RWPE2 (cell line): ENCODE measurements around the gene TLK2.

ENCODE experiments used
- ATAC-seq: fragments of 200-7000 bp; cut with Tn5 transposase; 3 replicates; pipeline ENCODE4 v1.9.1; 2021; ENCODE audit warnings: low read depth
- DNase-seq: peaks from one replicate; pipeline ENCODE4 v3.0.0-alpha.2; 2020; ENCODE audit warnings: low spot score
- H3K27ac ChIP-seq: fragments of 450-650 bp; 2 replicates; pipeline ENCODE4 v1.5.1; 2017; ENCODE audit warnings: mild to moderate bottlenecking; ENCODE audit not compliant: poor library complexity, severe bottlenecking
- H3K27me3 ChIP-seq: fragments of 250-450 bp; sonication (Bioruptor Pico); 2 replicates; pipeline ENCODE4 v1.5.1; 2021; ENCODE audit warnings: mild to moderate bottlenecking, moderate library complexity; ENCODE audit not compliant: insufficient read depth, poor library complexity, severe bottlenecking
- H3K36me3 ChIP-seq: fragments of 250-450 bp; sonication (Bioruptor Pico); 2 replicates; pipeline ENCODE4 v1.5.1; 2020; ENCODE audit warnings: low read depth, mild to moderate bottlenecking, moderate library complexity
- H3K4me1 ChIP-seq: fragments of 250-450 bp; sonication (Bioruptor Pico); 2 replicates; pipeline ENCODE4 v1.5.1; 2021; ENCODE audit warnings: mild to moderate bottlenecking, moderate library complexity; ENCODE audit not compliant: insufficient read depth, poor library complexity, severe bottlenecking
- H3K4me3 ChIP-seq: fragments of 250-450 bp; sonication (Bioruptor Pico); 2 replicates; pipeline ENCODE4 v1.5.1; 2021; ENCODE audit warnings: mild to moderate bottlenecking, moderate library complexity; ENCODE audit not compliant: severe bottlenecking
- H3K9me3 ChIP-seq: fragments of 250-450 bp; sonication (Bioruptor Pico); 2 replicates; pipeline ENCODE4 v1.5.1; 2021; ENCODE audit warnings: mild to moderate bottlenecking, moderate library complexity; ENCODE audit not compliant: severe bottlenecking
- CTCF ChIP-seq: fragments of 450-650 bp; IDR thresholded peaks from one replicate; pipeline ENCODE4 v1.5.1; 2017; ENCODE audit warnings: mild to moderate bottlenecking, moderate library complexity; ENCODE audit not compliant: poor library complexity, severe bottlenecking

TLK2 gene

DNA sequence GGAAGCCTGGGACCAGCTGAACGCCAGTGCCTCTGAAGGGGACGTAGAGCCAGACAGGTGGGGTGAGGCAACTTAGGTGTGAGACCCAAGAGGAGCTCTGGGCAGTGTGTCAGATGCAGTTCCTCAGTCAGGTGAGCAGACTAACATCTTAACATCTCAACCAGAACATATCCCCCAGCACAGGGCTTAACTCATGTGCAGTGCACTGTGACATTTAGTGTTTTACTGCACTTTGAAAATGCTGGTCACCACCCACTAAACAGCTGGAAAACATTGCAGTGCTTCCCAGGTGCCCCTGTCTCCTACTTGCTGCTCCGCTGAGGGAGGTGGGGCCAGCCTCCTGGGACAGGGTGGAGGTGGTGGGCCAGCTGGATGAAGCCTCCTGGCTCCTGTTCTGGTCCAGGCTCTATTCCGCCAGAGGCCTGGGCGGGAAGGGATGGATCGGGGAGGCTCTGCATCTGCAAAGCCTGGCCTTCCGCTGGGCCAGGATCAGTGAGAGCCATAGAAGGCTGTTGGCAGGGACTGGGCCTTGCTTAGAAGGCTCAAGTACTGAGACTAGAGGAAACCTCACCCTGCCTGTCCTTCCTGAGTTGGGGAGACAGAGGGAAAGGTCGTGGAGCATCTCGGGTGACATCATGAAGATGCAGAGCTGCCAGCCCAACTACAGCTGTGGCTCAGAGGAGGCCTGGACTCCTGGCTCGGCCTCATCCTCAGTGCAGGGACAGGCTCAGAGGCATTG, 141.0 kb downstream of the TLK2 start:
- no peak overlapping the region for H3K4me3 ChIP-seq
- DNase-seq: no peak
- no peaks in the 10 kb centered on the region; the same call in 1 of the 2 replicates for H3K36me3 ChIP-seq
- no peaks in the 10 kb centered on the region for H3K4me1 ChIP-seq
- no peak overlapping the region for H3K27ac ChIP-seq
- no peaks in the 10 kb centered on the region for H3K9me3 ChIP-seq
- no peaks in the 10 kb centered on the region for H3K27me3 ChIP-seq
- no peak for TF ChIP-seq CTCF
- ATAC-seq: peak; percentile 11; the same call in 1 of the 3 replicates

DNA sequence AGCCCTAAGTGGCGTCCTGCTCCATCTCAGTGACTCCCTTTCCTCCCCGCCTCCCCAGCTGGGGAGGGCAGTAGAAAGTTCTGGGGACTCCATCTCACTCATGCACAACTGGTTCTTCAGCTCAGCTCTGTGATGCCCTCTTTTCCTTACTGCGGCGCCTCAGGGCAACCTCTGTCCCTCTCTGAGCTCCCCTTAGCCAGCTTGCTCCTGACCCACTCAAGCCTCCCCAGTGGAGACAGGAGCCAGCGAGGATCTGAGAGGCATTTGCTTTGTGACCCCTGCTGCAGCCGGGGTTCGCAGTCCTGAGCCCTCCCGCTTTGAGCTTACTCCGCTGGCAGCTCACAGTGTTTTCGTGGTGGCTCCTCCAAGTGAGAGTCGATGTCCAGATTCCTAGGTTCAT, 142.6 kb downstream of the TLK2 start:
- no peak for ATAC-seq
- no peak overlapping the region for H3K27ac ChIP-seq
- no peaks in the 10 kb centered on the region for H3K27me3 ChIP-seq
- no peak overlapping the region for H3K4me3 ChIP-seq
- H3K36me3 ChIP-seq: no peaks in the 10 kb centered on the region
- H3K9me3 ChIP-seq: no peaks in the 10 kb centered on the region
- DNase-seq: no peak
- no peak for TF ChIP-seq CTCF
- H3K4me1 ChIP-seq: no peaks in the 10 kb centered on the region

GRCh38 chr17:62625184-62625869, 146.7 kb downstream of the TLK2 start:
- Histone ChIP-seq H3K9me3 (no peaks in the 10 kb centered on the region), H3K36me3 (no peaks in the 10 kb centered on the region), H3K4me3 (no peak overlapping the region), H3K4me1 (no peaks in the 10 kb centered on the region), H3K27ac (no peak overlapping the region), H3K27me3 (no peaks in the 10 kb centered on the region)
- DNase-seq (no peak), ATAC-seq (no peak)
- TF ChIP-seq CTCF: no peak

DNA sequence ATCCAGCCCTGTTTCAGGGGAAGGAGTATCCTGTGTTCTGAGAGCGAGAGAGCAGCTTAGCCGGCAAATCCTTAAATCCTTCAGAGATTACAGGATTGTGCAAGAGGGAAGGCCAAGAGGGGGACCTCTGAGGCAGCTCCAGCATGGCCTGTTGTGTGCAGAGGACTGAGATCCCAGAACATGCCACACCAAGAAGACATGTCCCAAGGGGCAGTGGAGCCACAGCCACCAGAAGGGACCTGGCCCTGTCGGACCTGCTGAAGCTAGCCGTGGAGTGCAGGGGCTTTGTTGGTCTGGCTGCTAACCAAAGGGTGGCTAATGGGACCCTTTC, 147.2 kb downstream of the TLK2 start:
- Histone ChIP-seq H3K4me3 (no peak overlapping the region), H3K4me1 (no peaks in the 10 kb centered on the region), H3K27ac (no peak overlapping the region), H3K36me3 (no peaks in the 10 kb centered on the region), H3K9me3 (no peaks in the 10 kb centered on the region), H3K27me3 (no peaks in the 10 kb centered on the region)
- DNase-seq: no peak
- no peak for TF ChIP-seq CTCF
- no peak for ATAC-seq

DNA sequence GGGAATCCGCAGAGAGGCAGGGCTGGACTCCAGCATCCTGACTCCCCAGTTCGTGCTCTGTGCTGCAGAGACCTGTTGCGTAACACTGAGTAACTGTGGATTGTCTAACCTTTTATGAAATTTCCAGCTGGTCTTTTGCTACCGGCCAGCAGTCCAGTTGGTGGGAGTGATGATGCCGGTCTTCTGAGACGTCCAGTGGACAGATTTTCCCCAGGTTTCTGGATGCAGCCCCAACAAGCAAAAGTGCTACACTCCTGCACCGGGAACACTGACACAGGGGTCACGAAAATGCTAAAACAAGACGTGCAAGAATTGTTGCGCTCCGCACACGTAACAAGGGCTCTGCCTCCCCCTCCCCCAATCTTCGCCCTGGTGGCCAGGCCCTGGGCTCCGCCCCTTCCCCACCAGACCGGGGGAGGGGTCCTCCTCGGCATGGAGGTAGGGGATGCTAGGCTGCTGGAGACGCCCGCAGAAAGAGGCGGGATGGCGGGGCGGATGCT, 148.1 kb downstream of the TLK2 start:
- DNase-seq: no peak
- H3K4me3 ChIP-seq: peak overlapping the region; percentile 64
- no peaks in the 10 kb centered on the region for H3K9me3 ChIP-seq

More for the DNA sequence above, 148.1 kb downstream of the TLK2 start:
- Histone ChIP-seq H3K27ac (peak overlapping the region; percentile 45), H3K27me3 (no peaks in the 10 kb centered on the region), H3K36me3 (no peaks in the 10 kb centered on the region), H3K4me1 (no peaks in the 10 kb centered on the region)
- no peak for TF ChIP-seq CTCF
- peak; percentile 14 for ATAC-seq
